HG03442 (cell line): ENCODE results near the gene NCOA6.
"Not testable (repeated sequence)": the region's sequence is repeated elsewhere in the genome, so short reads cannot be mapped to it uniquely, and the experiment has no call there.

Source experiments
- ATAC-seq: cut with Tn5 transposase; IDR thresholded peaks from one replicate; pipeline ENCODE4 v1.9.1; 2021; ENCODE audit warnings: mild to moderate bottlenecking, moderate library complexity; ENCODE audit not compliant: unreplicated experiment

Gene NCOA6

GRCh38 chr20:34831936-34832335, 6.5 kb upstream of the NCOA6 start:
- ATAC-seq = no peak

GRCh38 chr20:34829191-34829590, 3.7 kb upstream of the NCOA6 start:
- no peak for ATAC-seq

- peak; percentile 58 for ATAC-seq
Observed at GRCh38 chr20:34824806-34825529, 483 bp downstream of the NCOA6 start.

GRCh38 chr20:34824452-34824805, 1.0 kb downstream of the NCOA6 start:
- ATAC-seq = peak; percentile 33

- no peak for ATAC-seq
Observed at GRCh38 chr20:34824026-34824425, 1.4 kb downstream of the NCOA6 start.

GRCh38 chr20:34820805-34821578, 4.5 kb downstream of the NCOA6 start:
- no peak for ATAC-seq

GRCh38 chr20:34817801-34818200, 7.7 kb downstream of the NCOA6 start:
- no peak for ATAC-seq

GRCh38 chr20:34817072-34817471, 8.4 kb downstream of the NCOA6 start:
- no peak for ATAC-seq

- no peak for ATAC-seq
Observed at GRCh38 chr20:34815636-34816035, 9.8 kb downstream of the NCOA6 start.

- ATAC-seq = no peak
Observed at GRCh38 chr20:34808583-34808982, 16.9 kb downstream of the NCOA6 start.

- not testable (repeated sequence) for ATAC-seq
Observed at GRCh38 chr20:34807944-34808465, 17.4 kb downstream of the NCOA6 start.

GRCh38 chr20:34806255-34806654, 19.2 kb downstream of the NCOA6 start:
- no peak for ATAC-seq

GRCh38 chr20:34798871-34799270, 26.6 kb downstream of the NCOA6 start:
- no peak for ATAC-seq

- no peak for ATAC-seq
Observed at GRCh38 chr20:34798328-34798727, 27.1 kb downstream of the NCOA6 start.

- no peak for ATAC-seq
Observed at GRCh38 chr20:34797012-34797995, 28.1 kb downstream of the NCOA6 start.

GRCh38 chr20:34794006-34794585, 31.4 kb downstream of the NCOA6 start:
- ATAC-seq = no peak

GRCh38 chr20:34792687-34793363, 32.6 kb downstream of the NCOA6 start:
- ATAC-seq = no peak

GRCh38 chr20:34791289-34792020, 34.0 kb downstream of the NCOA6 start:
- no peak for ATAC-seq

GRCh38 chr20:34781220-34781619, 44.2 kb downstream of the NCOA6 start:
- no peak for ATAC-seq
